Stimulated activated naive CD8-positive, alpha-beta T cell treated with anti-CD3 and anti-CD28 coated beads, Interleukin-15, Interleukin-2, amounts not matched to agents 100 ng/mL and 50 ng/mL, for 24 hours (primary cell): ENCODE measurements around the gene RADIL.

ENCODE experiments used
- H3K27ac Mint-ChIP-seq: one replicate; pipeline ENCODE4 v1.8.0; 2021; ENCODE audit warnings: mild to moderate bottlenecking, mixed read lengths
- H3K27me3 Mint-ChIP-seq: one replicate; pipeline ENCODE4 v1.8.0; 2021; ENCODE audit warnings: mixed read lengths
- H3K36me3 Mint-ChIP-seq: one replicate; pipeline ENCODE4 v1.8.0; 2021; ENCODE audit warnings: low read depth, mixed read lengths
- H3K4me1 Mint-ChIP-seq: one replicate; pipeline ENCODE4 v1.8.0; 2021; ENCODE audit warnings: low read depth, mixed read lengths
- H3K4me3 Mint-ChIP-seq: one replicate; pipeline ENCODE4 v1.8.0; 2021; ENCODE audit warnings: mild to moderate bottlenecking, mixed read lengths
- H3K9me3 Mint-ChIP-seq: one replicate; pipeline ENCODE4 v1.8.0; 2021; ENCODE audit warnings: mixed read lengths

The RADIL gene

GRCh38 chr7:4833691-4834600 is 49.6 kb downstream of the RADIL start:
- Mint-ChIP-seq H3K27ac (no peak overlapping the region), H3K4me3 (no peak overlapping the region), H3K36me3 (no peaks in the 10 kb centered on the region), H3K4me1 (no peaks in the 10 kb centered on the region), H3K9me3 (no peaks in the 10 kb centered on the region), H3K27me3 (no peaks in the 10 kb centered on the region)

DNA sequence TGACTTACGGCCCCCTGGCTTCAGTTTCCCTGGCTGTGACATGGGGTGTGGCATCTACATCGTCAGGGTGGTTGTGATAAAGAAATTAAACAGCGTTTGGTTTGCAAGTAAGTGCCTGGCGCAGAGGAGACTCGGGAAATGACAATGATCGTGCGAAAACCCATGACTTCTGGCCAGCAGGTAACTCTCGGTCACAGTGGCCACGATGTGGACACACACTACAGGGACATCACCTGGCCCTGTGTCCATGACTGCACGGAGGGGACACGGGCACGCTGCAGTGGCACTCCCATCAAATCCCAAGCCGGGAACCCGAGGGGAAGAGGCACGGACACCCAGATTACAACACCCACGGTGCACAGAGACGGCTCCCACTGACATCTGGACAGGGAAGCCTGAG is 50.3 kb downstream of the RADIL start:
- H3K4me1 Mint-ChIP-seq, result no peaks in the 10 kb centered on the region
- no peaks in the 10 kb centered on the region for H3K27me3 Mint-ChIP-seq
- no peaks in the 10 kb centered on the region for H3K9me3 Mint-ChIP-seq
- no peak overlapping the region for H3K27ac Mint-ChIP-seq
- no peak overlapping the region for H3K4me3 Mint-ChIP-seq
- no peaks in the 10 kb centered on the region for H3K36me3 Mint-ChIP-seq

DNA sequence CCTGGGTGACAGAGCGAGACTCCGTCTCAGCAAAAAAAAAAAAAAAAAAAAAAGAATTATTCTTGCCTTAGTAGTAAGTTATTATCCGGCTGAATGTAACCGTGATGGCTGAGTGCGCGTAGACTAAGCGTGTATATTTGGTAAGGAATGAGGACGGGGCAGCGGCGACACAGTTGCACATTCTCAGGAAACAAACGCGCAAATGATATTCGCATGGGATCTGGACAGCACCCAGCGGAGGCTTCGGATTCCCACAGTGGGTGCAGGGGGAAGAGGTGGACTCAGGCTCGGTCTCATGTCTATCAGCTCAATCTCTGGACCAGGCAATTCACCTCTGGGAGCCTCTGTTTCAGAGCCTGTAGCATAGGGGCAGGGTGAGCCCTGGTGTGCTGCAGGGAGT is 50.8 kb downstream of the RADIL start:
- H3K36me3 Mint-ChIP-seq, result no peaks in the 10 kb centered on the region
- no peaks in the 10 kb centered on the region for H3K4me1 Mint-ChIP-seq
- H3K9me3 Mint-ChIP-seq, result no peaks in the 10 kb centered on the region
- no peaks in the 10 kb centered on the region for H3K27me3 Mint-ChIP-seq
- no peak overlapping the region for H3K27ac Mint-ChIP-seq
- no peak overlapping the region for H3K4me3 Mint-ChIP-seq

DNA sequence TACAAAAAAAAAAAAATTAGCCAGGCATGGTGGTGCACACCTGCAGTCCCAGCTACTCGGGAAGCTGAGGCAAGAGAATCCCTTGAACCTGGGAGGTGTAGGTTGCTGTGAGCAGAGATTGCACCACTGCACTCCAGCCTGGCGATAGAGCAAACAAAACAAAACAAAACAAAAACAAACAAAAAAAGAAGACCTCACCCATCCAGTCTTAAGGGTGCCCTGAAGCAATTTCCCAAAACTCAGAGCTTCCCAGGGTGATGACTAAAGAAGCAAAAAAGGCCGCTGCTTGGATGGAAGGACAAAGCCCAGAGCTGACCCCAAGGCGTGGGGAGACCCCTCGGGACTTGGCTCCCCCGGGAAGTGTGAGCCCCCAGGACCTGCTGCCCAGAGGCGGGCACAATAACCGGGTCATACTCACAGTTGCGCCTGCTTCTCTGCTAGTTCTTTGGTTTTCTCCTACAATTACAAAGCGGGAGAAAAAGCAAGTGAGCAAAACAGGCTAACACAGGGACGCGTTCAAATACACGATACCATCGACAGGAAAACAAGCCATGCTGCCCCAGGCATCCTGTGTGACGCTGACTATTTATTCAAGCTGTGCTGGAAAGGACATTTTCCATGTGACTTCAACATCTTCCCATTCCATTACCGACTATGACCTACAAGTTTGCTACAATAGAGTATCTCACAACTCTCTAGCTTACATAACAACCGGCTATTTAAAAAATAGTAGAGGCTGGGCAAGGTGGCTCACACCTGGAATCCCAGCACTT is 51.6 kb downstream of the RADIL start:
- Mint-ChIP-seq H3K9me3 (no peaks in the 10 kb centered on the region), H3K27ac (no peak overlapping the region), H3K27me3 (no peaks in the 10 kb centered on the region), H3K36me3 (no peaks in the 10 kb centered on the region), H3K4me3 (no peak overlapping the region), H3K4me1 (no peaks in the 10 kb centered on the region)

GRCh38 chr7:4830176-4830575 is 53.3 kb downstream of the RADIL start:
- Mint-ChIP-seq H3K4me1 (no peaks in the 10 kb centered on the region), H3K36me3 (no peaks in the 10 kb centered on the region), H3K9me3 (no peaks in the 10 kb centered on the region), H3K27me3 (no peaks in the 10 kb centered on the region), H3K4me3 (no peak overlapping the region), H3K27ac (no peak overlapping the region)

DNA sequence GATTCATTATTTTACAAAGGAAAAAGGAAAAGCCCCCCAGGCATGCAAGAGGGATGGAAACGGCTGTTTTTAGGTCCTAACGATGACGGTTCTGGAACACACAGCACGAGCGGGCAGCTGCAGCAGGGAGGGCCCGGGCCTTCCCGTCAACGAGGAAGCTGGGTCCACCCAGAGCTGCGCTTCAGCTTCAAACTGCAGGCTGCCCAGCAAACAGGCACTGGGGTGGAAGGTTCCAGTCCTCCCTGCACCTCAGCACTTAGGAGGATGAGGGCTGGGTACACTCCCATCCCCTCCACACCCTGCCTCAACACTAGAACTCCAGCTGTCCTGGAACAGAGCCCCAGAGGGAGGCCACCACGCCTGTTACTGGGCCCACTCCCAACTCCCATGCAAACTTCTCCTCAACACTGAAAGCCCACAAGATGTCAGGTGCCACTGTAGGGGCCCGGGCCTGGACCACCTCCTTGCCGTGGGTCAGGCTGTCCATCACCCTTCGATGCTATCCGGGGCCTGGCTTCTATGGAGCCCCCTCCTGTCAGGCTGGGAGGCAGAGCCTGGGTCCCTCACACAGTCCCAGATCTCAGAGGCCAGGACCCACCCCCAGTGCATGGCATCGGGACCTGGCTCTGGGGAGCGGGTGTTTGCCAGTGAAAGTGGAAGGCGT is 54.7 kb downstream of the RADIL start:
- H3K27me3 Mint-ChIP-seq, result no peaks in the 10 kb centered on the region
- no peaks in the 10 kb centered on the region for H3K36me3 Mint-ChIP-seq
- H3K4me3 Mint-ChIP-seq, result no peak overlapping the region
- no peak overlapping the region for H3K27ac Mint-ChIP-seq
- no peaks in the 10 kb centered on the region for H3K4me1 Mint-ChIP-seq
- no peaks in the 10 kb centered on the region for H3K9me3 Mint-ChIP-seq

DNA sequence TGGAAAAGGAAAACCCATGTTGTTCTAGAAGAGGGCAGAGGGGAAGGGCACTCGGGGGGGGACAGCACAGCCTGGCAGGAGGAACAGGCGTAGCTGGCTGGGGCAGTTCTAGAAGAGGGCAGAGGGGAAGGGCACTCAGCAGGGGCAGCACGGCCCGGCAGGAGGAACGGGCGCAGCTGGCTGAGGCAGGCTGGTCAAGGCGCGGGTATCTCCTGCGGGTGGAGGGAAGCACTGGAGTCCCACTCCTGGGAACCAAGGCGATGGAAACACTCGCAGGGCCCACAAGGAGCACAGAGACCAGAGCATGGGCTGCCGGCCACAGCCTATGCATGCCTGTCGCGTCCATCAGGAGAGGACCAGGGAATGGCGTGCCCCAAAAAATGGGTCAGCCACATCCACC is 58.4 kb downstream of the RADIL start:
- Mint-ChIP-seq H3K4me3 (no peak overlapping the region), H3K4me1 (no peaks in the 10 kb centered on the region), H3K27ac (peak overlapping the region; percentile 46), H3K36me3 (no peaks in the 10 kb centered on the region), H3K27me3 (no peaks in the 10 kb centered on the region), H3K9me3 (no peaks in the 10 kb centered on the region)

- Mint-ChIP-seq H3K9me3 (no peaks in the 10 kb centered on the region), H3K4me1 (no peaks in the 10 kb centered on the region), H3K27ac (no peak overlapping the region), H3K27me3 (no peaks in the 10 kb centered on the region), H3K36me3 (no peaks in the 10 kb centered on the region), H3K4me3 (no peak overlapping the region)
Observed at GRCh38 chr7:4824120-4824775, 59.3 kb downstream of the RADIL start.

- Mint-ChIP-seq H3K36me3 (no peaks in the 10 kb centered on the region), H3K27me3 (no peaks in the 10 kb centered on the region), H3K27ac (no peak overlapping the region), H3K9me3 (no peaks in the 10 kb centered on the region), H3K4me1 (no peaks in the 10 kb centered on the region), H3K4me3 (no peak overlapping the region)
Observed at GRCh38 chr7:4823441-4824119, 59.9 kb downstream of the RADIL start.

GRCh38 chr7:4822677-4823076 is 60.8 kb downstream of the RADIL start:
- Mint-ChIP-seq H3K4me1 (no peaks in the 10 kb centered on the region), H3K36me3 (no peaks in the 10 kb centered on the region), H3K27ac (no peak overlapping the region), H3K4me3 (no peak overlapping the region), H3K9me3 (no peaks in the 10 kb centered on the region), H3K27me3 (no peaks in the 10 kb centered on the region)

DNA sequence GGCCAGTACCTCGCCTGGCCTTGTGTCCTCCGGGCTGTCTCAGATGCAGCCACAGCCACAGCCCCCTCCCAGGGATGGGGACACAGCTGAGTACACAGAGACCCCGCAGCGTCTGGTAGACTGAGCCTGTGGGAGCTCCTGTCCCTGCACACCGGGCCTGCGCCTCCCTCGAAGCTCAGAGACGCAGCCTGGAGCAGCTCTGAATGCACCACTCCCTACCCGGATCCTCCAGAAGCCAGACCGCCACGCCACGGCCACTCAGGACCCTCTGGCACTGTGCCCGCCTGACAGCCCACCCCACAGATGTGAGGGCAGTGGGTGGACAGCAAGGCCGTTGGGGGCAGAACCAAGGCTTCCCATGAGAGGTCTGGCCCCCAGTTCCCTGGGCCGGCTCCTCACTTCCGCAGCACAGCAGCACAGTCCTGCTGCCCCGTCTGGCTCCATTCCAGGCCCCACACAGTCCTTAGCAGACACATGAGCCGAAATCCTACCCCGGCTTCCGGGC is 62.5 kb downstream of the RADIL start:
- H3K4me1 Mint-ChIP-seq, result no peaks in the 10 kb centered on the region
- no peaks in the 10 kb centered on the region for H3K9me3 Mint-ChIP-seq
- no peak overlapping the region for H3K4me3 Mint-ChIP-seq
- H3K36me3 Mint-ChIP-seq, result no peaks in the 10 kb centered on the region
- H3K27me3 Mint-ChIP-seq, result no peaks in the 10 kb centered on the region
- H3K27ac Mint-ChIP-seq, result no peak overlapping the region

DNA sequence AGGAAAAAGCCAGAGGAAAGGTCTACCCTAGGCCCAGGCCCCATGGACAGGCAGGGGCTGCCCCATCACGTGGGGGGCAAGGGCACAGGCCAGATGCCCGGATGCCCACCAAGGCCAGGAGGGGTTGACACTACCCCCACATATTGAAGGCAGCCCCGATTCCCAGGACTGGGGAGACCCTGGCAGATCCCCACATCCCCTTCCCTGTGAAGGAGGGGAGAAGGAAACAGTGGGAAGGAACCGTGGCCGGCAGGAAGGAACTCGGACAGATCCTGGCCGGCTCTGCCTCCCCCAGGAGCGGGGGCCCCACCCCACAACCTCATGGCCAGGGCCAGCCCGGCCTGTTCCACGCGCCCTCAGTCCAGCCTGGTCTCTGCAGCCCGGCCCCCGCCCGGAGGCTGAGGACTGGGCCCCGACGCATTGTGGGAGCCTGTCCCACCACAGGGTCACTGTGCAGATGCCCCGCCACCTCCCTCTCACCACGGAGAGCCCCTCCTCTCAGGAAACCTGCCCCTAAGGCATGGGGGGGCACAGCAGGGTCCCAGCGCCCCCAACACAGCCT is 63.0 kb downstream of the RADIL start:
- H3K4me3 Mint-ChIP-seq, result no peak overlapping the region
- no peak overlapping the region for H3K27ac Mint-ChIP-seq
- H3K9me3 Mint-ChIP-seq, result no peaks in the 10 kb centered on the region
- no peaks in the 10 kb centered on the region for H3K27me3 Mint-ChIP-seq
- no peaks in the 10 kb centered on the region for H3K4me1 Mint-ChIP-seq
- no peaks in the 10 kb centered on the region for H3K36me3 Mint-ChIP-seq

- H3K36me3 Mint-ChIP-seq, result no peaks in the 10 kb centered on the region
- H3K4me1 Mint-ChIP-seq, result no peaks in the 10 kb centered on the region
- H3K27me3 Mint-ChIP-seq, result peaks cover under 1% of the 10 kb centered on the region
- H3K27ac Mint-ChIP-seq, result no peak overlapping the region
- no peaks in the 10 kb centered on the region for H3K9me3 Mint-ChIP-seq
- H3K4me3 Mint-ChIP-seq, result no peak overlapping the region
Observed at GRCh38 chr7:4819560-4820404, 63.7 kb downstream of the RADIL start.
